SK-N-SH treated with all-trans-retinoic acid at 6 μM for 48 hours (cell line): ENCODE data around the gene TLL1.

Experiments used
- ATAC-seq: fragments of 200-7000 bp; cut with Tn5 transposase; 3 replicates; pipeline ENCODE4 v1.9.1; 2020; ENCODE audit warnings: mild to moderate bottlenecking, moderate library complexity
- ARNTL ChIP-seq: fragments of 450-650 bp; formaldehyde crosslinking; IDR thresholded peaks from 2 replicates; pipeline ENCODE4 v1.5.0; 2020; ENCODE audit warnings: low read depth, mild to moderate bottlenecking, moderate library complexity, borderline replicate concordance
- BACH2 ChIP-seq: fragments of 250-450 bp; sonication (Bioruptor Pico); IDR thresholded peaks from 2 replicates; pipeline ENCODE4 v1.9.0; 2021; ENCODE audit warnings: mild to moderate bottlenecking, borderline replicate concordance
- CREB5 ChIP-seq: fragments of 250-450 bp; sonication (Bioruptor Pico); IDR thresholded peaks from 2 replicates; pipeline ENCODE4 v1.5.1; 2020; ENCODE audit warnings: low read depth, mild to moderate bottlenecking, moderate library complexity
- CSDC2 ChIP-seq: fragments of 250-450 bp; sonication (Bioruptor Pico); IDR thresholded peaks from 2 replicates; pipeline ENCODE4 v1.5.0; 2020; ENCODE audit warnings: mild to moderate bottlenecking, moderate library complexity
- CSRNP3 ChIP-seq: fragments of 250-450 bp; sonication (Bioruptor Pico); IDR thresholded peaks from 2 replicates; pipeline ENCODE4 v1.5.1; 2021; ENCODE audit warnings: mild to moderate bottlenecking, moderate library complexity
- ESRRG ChIP-seq: fragments of 250-450 bp; sonication (Bioruptor Pico); IDR thresholded peaks from 2 replicates; pipeline ENCODE4 v1.6.1; 2021; ENCODE audit warnings: mild to moderate bottlenecking
- GLIS3 ChIP-seq: fragments of 250-450 bp; sonication (Bioruptor Pico); IDR thresholded peaks from 2 replicates; pipeline ENCODE4 v1.5.0; 2020; ENCODE audit warnings: mild to moderate bottlenecking, moderate library complexity
- PPARA ChIP-seq: fragments of 250-450 bp; sonication (Bioruptor Pico); IDR thresholded peaks from 2 replicates; pipeline ENCODE4 v1.5.0; 2020; ENCODE audit warnings: mild to moderate bottlenecking, borderline replicate concordance
- RARB ChIP-seq: fragments of 250-450 bp; sonication (Bioruptor Pico); IDR thresholded peaks from 2 replicates; pipeline ENCODE4 v1.8.0; 2021; ENCODE audit warnings: mild to moderate bottlenecking, moderate library complexity
- SNAI2 ChIP-seq: fragments of 250-450 bp; sonication (Bioruptor Pico); IDR thresholded peaks from 2 replicates; pipeline ENCODE4 v1.5.0; 2020; ENCODE audit warnings: mild to moderate bottlenecking, moderate library complexity
- TCF4 ChIP-seq: fragments of 250-450 bp; sonication (Bioruptor Pico); IDR thresholded peaks from 2 replicates; pipeline ENCODE4 v1.8.0; 2021; ENCODE audit warnings: mild to moderate bottlenecking, moderate library complexity, borderline replicate concordance
- TOX ChIP-seq: fragments of 250-450 bp; sonication (Bioruptor Pico); IDR thresholded peaks from 2 replicates; pipeline ENCODE4 v1.8.0; 2021; ENCODE audit warnings: mild to moderate bottlenecking, moderate library complexity, borderline replicate concordance
- ZC3H10 ChIP-seq: fragments of 250-450 bp; sonication (Bioruptor Pico); IDR thresholded peaks from 2 replicates; pipeline ENCODE4 v1.5.1; 2021; ENCODE audit warnings: mild to moderate bottlenecking, moderate library complexity
- ZFP3 ChIP-seq: fragments of 250-450 bp; sonication (Bioruptor Pico); IDR thresholded peaks from 2 replicates; pipeline ENCODE4 v1.5.0; 2020; ENCODE audit warnings: mild to moderate bottlenecking, moderate library complexity
- ZFP30 ChIP-seq: fragments of 450-650 bp; formaldehyde crosslinking; IDR thresholded peaks from 2 replicates; pipeline ENCODE4 v1.5.0; 2022; ENCODE audit warnings: mild to moderate bottlenecking, moderate library complexity
- ZNF70 ChIP-seq: fragments of 450-650 bp; formaldehyde crosslinking; IDR thresholded peaks from 2 replicates; pipeline ENCODE4 v1.5.0; 2020; ENCODE audit warnings: mild to moderate bottlenecking, moderate library complexity
- ZNF8 ChIP-seq: fragments of 450-650 bp; formaldehyde crosslinking; IDR thresholded peaks from 2 replicates; pipeline ENCODE4 v1.5.0; 2020; ENCODE audit warnings: mild to moderate bottlenecking, moderate library complexity
- TF ChIP-seq, protein P1 (sequence below): fragments of 250-450 bp; sonication (Bioruptor Pico); IDR thresholded peaks from 2 replicates; pipeline ENCODE4 v1.8.0; 2021; ENCODE audit warnings: low read depth, mild to moderate bottlenecking, moderate library complexity, borderline replicate concordance
- TF ChIP-seq, protein P2 (sequence below): fragments of 250-450 bp; sonication (Bioruptor Pico); IDR thresholded peaks from 2 replicates; pipeline ENCODE4 v1.8.0; 2020; ENCODE audit warnings: mild to moderate bottlenecking, moderate library complexity, borderline replicate concordance

The TLL1 gene

DNA sequence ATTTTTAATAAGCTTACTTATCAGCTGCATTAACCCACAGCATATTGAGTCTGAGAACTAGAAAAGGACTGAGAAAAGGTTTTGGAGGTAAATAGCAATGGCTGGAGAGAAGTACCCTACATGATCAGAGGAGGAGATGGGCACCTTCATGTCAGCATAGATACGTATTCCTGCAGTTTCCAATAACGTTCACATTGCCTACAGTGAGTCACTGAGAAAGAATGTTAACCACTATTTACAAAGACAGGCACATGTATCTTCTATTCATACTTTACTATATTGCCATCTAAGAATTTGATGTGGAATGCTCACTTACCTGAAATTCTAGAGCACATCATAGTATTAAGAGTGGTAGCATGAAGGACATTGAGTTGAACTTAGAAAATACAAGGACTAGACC lies 92.5 kb downstream of the TLL1 start (continued):
- TF ChIP-seq, protein P1, sequence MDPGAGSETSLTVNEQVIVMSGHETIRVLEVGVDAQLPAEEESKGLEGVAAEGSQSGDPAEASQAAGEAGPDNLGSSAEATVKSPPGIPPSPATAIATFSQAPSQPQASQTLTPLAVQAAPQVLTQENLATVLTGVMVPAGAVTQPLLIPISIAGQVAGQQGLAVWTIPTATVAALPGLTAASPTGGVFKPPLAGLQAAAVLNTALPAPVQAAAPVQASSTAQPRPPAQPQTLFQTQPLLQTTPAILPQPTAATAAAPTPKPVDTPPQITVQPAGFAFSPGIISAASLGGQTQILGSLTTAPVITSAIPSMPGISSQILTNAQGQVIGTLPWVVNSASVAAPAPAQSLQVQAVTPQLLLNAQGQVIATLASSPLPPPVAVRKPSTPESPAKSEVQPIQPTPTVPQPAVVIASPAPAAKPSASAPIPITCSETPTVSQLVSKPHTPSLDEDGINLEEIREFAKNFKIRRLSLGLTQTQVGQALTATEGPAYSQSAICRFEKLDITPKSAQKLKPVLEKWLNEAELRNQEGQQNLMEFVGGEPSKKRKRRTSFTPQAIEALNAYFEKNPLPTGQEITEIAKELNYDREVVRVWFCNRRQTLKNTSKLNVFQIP (CRISPR knock-in tag): no peak
- TF ChIP-seq ZNF70 (CRISPR knock-in tag) (no peak), ESRRG (no peak)

GRCh38 chr4:165966833-165967232 lies 93.8 kb downstream of the TLL1 start:
- TF ChIP-seq ZNF70 (CRISPR knock-in tag): no peak
- TF ChIP-seq, protein P1 (CRISPR knock-in tag): no peak
- no peak for TF ChIP-seq GLIS3 (CRISPR knock-in tag)
- TF ChIP-seq CREB5 (CRISPR knock-in tag): no peak
- TF ChIP-seq ZFP3: no peak
- TF ChIP-seq ZFP30 (CRISPR knock-in tag): no peak
- TF ChIP-seq CSDC2 (CRISPR knock-in tag): no peak
- no peak for TF ChIP-seq ESRRG
- no peak for TF ChIP-seq ZNF8
- TF ChIP-seq, protein P2, sequence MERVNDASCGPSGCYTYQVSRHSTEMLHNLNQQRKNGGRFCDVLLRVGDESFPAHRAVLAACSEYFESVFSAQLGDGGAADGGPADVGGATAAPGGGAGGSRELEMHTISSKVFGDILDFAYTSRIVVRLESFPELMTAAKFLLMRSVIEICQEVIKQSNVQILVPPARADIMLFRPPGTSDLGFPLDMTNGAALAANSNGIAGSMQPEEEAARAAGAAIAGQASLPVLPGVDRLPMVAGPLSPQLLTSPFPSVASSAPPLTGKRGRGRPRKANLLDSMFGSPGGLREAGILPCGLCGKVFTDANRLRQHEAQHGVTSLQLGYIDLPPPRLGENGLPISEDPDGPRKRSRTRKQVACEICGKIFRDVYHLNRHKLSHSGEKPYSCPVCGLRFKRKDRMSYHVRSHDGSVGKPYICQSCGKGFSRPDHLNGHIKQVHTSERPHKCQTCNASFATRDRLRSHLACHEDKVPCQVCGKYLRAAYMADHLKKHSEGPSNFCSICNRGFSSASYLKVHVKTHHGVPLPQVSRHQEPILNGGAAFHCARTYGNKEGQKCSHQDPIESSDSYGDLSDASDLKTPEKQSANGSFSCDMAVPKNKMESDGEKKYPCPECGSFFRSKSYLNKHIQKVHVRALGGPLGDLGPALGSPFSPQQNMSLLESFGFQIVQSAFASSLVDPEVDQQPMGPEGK (CRISPR knock-in tag): no peak
- no peak for TF ChIP-seq CSRNP3
- no peak for TF ChIP-seq RARB (CRISPR knock-in tag)
- no peak for TF ChIP-seq BACH2
- TF ChIP-seq TCF4 (CRISPR knock-in tag): no peak

GRCh38 chr4:165967486-165967885 lies 94.4 kb downstream of the TLL1 start:
- TF ChIP-seq SNAI2 (CRISPR knock-in tag) (no peak), ESRRG (no peak), CREB5 (CRISPR knock-in tag) (no peak)
- no peak for ATAC-seq

More at GRCh38 chr4:165966833-165967232, 93.8 kb downstream of the TLL1 start:
- ATAC-seq: no peak

DNA sequence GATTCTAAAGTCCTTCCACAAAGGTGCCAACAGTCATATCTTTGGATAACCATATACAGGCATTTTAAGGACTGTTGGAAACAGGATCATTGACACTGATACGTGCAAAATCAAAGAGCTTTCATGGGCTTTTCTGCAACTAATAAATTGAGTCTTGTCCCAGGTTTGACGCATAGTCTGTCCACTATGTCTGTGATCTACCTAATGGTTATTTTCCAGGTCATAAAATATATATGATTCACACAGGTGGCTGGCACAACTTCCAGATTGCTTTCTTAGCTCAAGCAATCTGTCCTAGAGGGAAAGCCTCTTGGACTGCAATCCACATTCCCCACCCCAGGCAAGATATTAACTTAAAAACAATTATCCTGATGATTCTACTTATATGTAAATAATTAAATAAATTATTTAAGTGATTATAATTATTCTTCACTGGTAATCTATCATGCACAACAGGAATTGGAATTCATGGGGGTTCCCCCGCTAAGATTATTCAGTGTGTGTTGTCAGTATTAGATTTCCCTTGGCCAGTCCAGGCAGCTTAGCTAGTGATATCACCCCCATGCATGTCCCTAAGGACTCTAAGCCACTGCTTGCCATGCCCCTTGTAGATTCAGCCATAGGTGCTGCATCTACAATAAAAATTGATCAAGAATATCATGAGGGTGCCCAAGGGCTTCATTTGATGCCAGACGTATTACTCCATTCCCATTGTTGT lies 97.8 kb downstream of the TLL1 start:
- ATAC-seq: no peak
- TF ChIP-seq TOX: no peak
- no peak for TF ChIP-seq ESRRG
- no peak for TF ChIP-seq PPARA (CRISPR knock-in tag)
- no peak for TF ChIP-seq RARB (CRISPR knock-in tag)
- TF ChIP-seq CSRNP3: no peak
- TF ChIP-seq CREB5 (CRISPR knock-in tag): no peak
- TF ChIP-seq, protein P1 (CRISPR knock-in tag): no peak
- TF ChIP-seq BACH2: no peak
- TF ChIP-seq ZC3H10 (CRISPR knock-in tag): no peak
- TF ChIP-seq TCF4 (CRISPR knock-in tag): no peak
- no peak for TF ChIP-seq ARNTL (CRISPR knock-in tag)
- TF ChIP-seq ZFP30 (CRISPR knock-in tag): no peak
